ENCODE results near the gene PNMT.

DNA sequence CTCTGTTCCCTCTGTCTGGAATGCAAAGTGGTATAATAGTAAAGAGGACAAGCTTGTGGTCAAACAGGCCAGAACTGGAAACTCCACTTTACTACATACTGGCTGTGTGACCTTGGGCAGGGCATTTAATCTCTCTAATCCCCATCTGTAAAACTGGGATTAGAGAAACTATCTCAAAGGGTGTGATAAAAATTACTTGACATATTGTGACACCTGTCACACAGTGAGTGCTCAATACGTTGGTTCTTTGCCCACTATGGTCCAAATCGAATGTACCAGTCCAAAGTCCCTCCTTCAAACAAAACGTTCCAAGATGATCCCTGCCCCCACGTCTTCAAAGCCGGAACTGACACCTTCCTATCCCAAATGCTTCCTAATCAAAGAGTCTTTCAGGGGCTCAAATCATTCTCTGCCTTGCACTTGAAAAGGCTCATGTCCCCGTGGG is 18.9 kb downstream of the PNMT start:
- TF ChIP-seq YY1 (IDR thresholded peaks at IDR 0.05; ENCODE audit: insufficient read depth, insufficient read length) (no peak), ZNF274 (IDR thresholded peaks at IDR 0.05; ENCODE audit: low read depth, low read length) (no peak), SUZ12 (IDR thresholded peaks at IDR 0.05; ENCODE audit: extremely low read depth, insufficient read depth, insufficient read length) (no peak)

Data from NT2/D1 (cell line).